Neutrophil (primary cell): ENCODE measurements around the gene OSBP2.

Source experiments
- H3K27ac ChIP-seq: fragments of 200-600 bp; sonication (generic); 2 replicates; pipeline ENCODE4 v1.5.1; 2016; ENCODE audit warnings: mild to moderate bottlenecking, moderate library complexity
- H3K27me3 ChIP-seq: fragments of 200-600 bp; sonication (generic); 2 replicates; pipeline ENCODE4 v1.6.0; 2016; ENCODE audit warnings: mild to moderate bottlenecking
- H3K36me3 ChIP-seq: fragments of 200-600 bp; sonication (generic); 2 replicates; pipeline ENCODE4 v1.5.1; 2017
- H3K4me1 ChIP-seq, 2 experiments: fragments of 200-600 bp in 1 of 2; sonication (generic) in 1 of 2; 1 replicate in 1 of 2; 2 replicates in 1 of 2; pipeline versions ENCODE4 v1.5.1 to v1.6.1; 2013 to 2016; ENCODE audit warnings: low read depth in 1 of 2, low read length in 1 of 2, mild to moderate bottlenecking in 1 of 2, moderate library complexity in 1 of 2; ENCODE audit not compliant: control insufficient read depth in 1 of 2, insufficient read depth in 1 of 2
- H3K4me3 ChIP-seq, 2 experiments: fragments of 200-600 bp in 1 of 2; sonication (generic) in 1 of 2; 1 replicate in 1 of 2; 2 replicates in 1 of 2; pipeline ENCODE4 v1.5.1; 2013 to 2016; ENCODE audit warnings: low read depth in 1 of 2, low read length in 1 of 2, mild to moderate bottlenecking in 1 of 2, moderate library complexity in 1 of 2
- H3K9me3 ChIP-seq: fragments of 200-600 bp; sonication (generic); 2 replicates; pipeline ENCODE4 v1.5.1; 2016
- TF ChIP-seq, protein P1 (sequence below): fragments of 200-600 bp; sonication (generic); IDR thresholded peaks from 2 replicates; pipeline ENCODE4 v1.5.1; 2016; ENCODE audit warnings: antibody characterized with exemption

OSBP2 gene

DNA sequence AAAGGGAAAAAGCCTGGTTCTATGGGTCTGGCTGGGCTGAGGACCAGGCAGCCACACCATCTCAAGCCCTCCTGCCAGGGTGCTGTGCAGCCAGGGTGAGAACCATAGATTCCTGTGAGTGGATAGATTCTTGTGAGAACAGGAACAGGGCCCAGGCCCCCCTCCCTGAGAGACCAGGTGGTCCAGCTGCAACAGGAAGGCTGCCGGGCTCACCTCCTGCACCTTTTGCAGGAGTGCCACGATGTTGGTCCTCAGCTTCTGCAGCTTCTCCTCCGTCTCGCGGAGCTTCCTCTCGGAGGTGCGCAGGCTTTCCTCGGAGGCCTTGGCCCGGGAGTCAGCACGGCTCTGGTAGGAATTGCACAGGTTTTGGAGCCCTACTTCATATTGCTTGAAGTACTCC is 233.1 kb downstream of the OSBP2 start:
- no peaks in the 10 kb centered on the region for H3K9me3 ChIP-seq
- TF ChIP-seq, protein P1, sequence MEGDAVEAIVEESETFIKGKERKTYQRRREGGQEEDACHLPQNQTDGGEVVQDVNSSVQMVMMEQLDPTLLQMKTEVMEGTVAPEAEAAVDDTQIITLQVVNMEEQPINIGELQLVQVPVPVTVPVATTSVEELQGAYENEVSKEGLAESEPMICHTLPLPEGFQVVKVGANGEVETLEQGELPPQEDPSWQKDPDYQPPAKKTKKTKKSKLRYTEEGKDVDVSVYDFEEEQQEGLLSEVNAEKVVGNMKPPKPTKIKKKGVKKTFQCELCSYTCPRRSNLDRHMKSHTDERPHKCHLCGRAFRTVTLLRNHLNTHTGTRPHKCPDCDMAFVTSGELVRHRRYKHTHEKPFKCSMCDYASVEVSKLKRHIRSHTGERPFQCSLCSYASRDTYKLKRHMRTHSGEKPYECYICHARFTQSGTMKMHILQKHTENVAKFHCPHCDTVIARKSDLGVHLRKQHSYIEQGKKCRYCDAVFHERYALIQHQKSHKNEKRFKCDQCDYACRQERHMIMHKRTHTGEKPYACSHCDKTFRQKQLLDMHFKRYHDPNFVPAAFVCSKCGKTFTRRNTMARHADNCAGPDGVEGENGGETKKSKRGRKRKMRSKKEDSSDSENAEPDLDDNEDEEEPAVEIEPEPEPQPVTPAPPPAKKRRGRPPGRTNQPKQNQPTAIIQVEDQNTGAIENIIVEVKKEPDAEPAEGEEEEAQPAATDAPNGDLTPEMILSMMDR = no peak
- H3K4me1 ChIP-seq = no peaks in the 10 kb centered on the region
- no peak overlapping the region for H3K27ac ChIP-seq
- H3K27me3 ChIP-seq = no peaks in the 10 kb centered on the region
- peaks cover 64% of the 10 kb centered on the region for H3K36me3 ChIP-seq
- H3K4me3 ChIP-seq = no peak overlapping the region

- TF ChIP-seq, protein P1 = no peak
- H3K27ac ChIP-seq = no peak overlapping the region
- H3K4me3 ChIP-seq = no peak overlapping the region
- peaks cover 70% of the 10 kb centered on the region for H3K36me3 ChIP-seq
- H3K9me3 ChIP-seq = no peaks in the 10 kb centered on the region
- no peaks in the 10 kb centered on the region for H3K27me3 ChIP-seq
- H3K4me1 ChIP-seq = no peaks in the 10 kb centered on the region
Observed at GRCh38 chr22:30928401-30928800, 233.7 kb downstream of the OSBP2 start.

GRCh38 chr22:30930228-30930627 is 235.6 kb downstream of the OSBP2 start:
- Histone ChIP-seq H3K27me3 (no peaks in the 10 kb centered on the region), H3K4me1 (no peaks in the 10 kb centered on the region), H3K9me3 (no peaks in the 10 kb centered on the region), H3K4me3 (no peak overlapping the region), H3K36me3 (peaks cover 88% of the 10 kb centered on the region), H3K27ac (no peak overlapping the region)
- TF ChIP-seq, protein P1 = no peak

- peaks cover 89% of the 10 kb centered on the region for H3K36me3 ChIP-seq
Observed at GRCh38 chr22:30931541-30932300, 237.0 kb downstream of the OSBP2 start.

GRCh38 chr22:30932661-30933060 is 238.0 kb downstream of the OSBP2 start:
- H3K27ac ChIP-seq = no peak overlapping the region
- TF ChIP-seq, protein P1 = no peak

More at GRCh38 chr22:30931541-30932300, 237.0 kb downstream of the OSBP2 start:
- H3K27me3 ChIP-seq = no peaks in the 10 kb centered on the region
- H3K4me1 ChIP-seq = no peaks in the 10 kb centered on the region
- H3K4me3 ChIP-seq = no peak overlapping the region
- no peaks in the 10 kb centered on the region for H3K9me3 ChIP-seq
- no peak overlapping the region for H3K27ac ChIP-seq
- TF ChIP-seq, protein P1 = no peak

More at GRCh38 chr22:30932661-30933060, 238.0 kb downstream of the OSBP2 start:
- no peak overlapping the region for H3K4me3 ChIP-seq
- no peaks in the 10 kb centered on the region for H3K27me3 ChIP-seq
- H3K4me1 ChIP-seq = no peaks in the 10 kb centered on the region
- peaks cover 89% of the 10 kb centered on the region for H3K36me3 ChIP-seq
- H3K9me3 ChIP-seq = no peaks in the 10 kb centered on the region
